UCSD-AML1 (cell line): Measurements from ENCODE around the gene KCNC2.

Source experiments
- DNase-seq: peaks from one replicate; lab custom pipeline; 2025; ENCODE audit not compliant: unreplicated experiment; lab: John Stamatoyannopoulos, UW

KCNC2 gene

DNA sequence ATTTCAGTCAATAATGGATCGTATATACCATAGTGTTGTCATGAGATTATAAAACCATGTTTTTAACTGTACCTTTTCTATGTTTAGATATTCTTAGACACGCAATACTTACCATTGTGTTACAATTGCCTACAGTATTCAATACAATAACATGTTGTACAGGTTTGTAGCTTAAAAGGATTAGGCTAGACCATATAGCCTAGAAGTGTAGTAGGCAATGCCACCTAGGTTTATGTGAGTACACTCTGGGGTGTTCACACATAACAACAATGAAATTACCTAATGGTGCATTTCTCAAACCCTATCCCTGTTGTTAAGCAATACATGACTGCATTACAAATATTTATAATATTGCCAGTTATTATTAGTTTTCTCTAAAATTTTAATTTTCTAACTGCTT lies 144.2 kb downstream of the KCNC2 start:
- no peak for DNase-seq

DNA sequence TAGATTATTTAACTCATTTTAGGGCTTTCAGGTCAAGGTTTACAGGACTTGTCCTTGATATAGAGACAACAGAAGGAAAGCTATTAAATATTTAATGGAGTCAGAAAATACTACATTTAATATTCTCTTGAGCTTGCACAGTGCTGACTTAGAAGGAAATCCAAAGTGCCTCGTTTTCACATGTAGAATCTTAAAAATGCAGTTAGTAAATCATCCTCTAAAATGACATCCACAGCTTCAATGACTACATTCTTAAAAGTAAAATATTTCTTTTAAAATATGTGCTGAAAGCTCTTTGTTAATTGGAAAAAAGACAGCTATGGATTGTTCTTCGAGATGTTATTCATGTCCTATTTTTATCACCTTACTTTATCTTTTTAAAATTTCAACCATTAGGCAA lies 146.9 kb downstream of the KCNC2 start:
- no peak for DNase-seq

DNA sequence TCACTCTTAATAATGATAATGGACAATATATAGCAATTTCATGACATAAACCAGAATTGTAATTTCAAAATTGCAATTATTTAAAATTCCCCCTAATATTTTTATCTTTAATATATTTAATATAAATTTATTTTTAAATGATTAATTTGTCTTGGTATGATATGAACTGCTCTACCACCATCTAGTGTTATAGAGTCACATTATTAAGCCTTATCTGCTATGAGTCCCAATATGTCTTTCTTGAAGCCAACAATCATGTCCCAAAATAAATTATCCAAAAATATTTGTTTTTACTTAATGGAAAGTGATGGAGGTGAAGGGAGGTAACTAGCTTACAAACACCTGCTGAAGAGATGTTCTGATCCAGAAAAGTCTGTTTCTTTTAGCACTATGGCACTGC lies 151.4 kb downstream of the KCNC2 start:
- no peak for DNase-seq

DNA sequence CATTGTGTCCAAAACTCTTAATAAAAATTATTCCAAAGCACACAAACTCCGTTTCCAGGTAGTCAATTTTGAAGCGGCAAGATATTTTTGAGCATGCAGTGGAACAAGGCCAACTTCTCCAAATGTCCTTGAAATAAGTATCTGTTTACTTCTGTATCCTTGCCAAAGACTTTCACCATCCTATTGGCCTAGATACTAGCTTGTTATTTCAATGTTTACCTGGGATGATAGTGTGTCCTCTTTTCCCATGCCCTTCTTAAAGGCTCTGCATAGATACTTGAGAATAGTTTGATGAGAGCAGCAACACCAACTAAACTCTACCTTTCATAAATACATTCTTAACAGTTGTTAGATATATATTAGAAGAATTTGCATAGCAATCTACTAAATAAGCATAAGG lies 160.9 kb downstream of the KCNC2 start:
- no peak for DNase-seq

DNA sequence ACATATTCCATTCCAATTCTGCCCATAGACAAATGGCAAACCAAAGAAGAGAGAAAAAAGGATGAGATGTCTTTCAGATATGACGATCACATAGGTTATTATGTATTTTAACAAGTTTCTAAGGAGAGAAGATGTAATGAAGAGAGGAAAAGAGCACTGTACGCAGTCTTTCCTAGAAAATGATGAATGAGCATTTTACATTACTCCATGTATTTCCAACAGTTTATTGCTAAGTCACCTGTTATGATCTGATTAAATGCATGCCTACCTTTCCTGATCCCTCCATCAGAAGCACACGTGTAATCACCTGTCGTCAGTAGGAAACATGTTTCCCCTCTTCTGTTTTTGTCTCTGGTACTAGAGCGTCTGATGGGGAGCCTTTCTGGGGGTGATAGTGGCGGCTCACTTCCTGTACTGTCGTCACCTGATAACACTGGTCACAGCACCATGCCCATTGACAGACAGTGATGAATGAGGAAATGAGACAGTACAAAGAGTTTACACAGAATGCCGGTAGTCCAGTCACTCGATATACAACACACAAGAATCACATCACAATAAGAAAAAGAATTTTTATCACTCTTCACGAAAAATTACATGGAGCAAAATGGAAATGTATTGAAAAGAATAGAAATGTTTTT lies 161.6 kb downstream of the KCNC2 start:
- DNase-seq: no peak

DNA sequence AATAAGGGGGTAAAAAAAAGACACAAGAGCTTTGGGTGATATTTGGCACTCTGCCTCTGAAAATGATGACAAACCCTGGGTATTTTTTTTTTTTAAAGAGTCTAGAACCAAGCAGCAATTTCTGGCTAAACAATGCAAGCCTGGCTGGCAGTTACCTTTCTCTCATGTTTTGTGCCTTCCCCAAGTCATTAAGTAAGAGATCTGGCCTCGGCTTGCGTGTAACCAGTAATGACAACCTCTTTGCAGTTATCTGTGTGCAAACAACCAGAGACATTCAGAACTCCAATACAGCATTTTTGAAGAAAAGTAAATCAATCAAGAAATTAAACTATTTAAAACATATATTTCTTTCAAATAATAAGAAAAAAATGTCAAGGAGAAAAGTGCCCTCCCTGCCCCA lies 167.5 kb downstream of the KCNC2 start:
- no peak for DNase-seq

DNA sequence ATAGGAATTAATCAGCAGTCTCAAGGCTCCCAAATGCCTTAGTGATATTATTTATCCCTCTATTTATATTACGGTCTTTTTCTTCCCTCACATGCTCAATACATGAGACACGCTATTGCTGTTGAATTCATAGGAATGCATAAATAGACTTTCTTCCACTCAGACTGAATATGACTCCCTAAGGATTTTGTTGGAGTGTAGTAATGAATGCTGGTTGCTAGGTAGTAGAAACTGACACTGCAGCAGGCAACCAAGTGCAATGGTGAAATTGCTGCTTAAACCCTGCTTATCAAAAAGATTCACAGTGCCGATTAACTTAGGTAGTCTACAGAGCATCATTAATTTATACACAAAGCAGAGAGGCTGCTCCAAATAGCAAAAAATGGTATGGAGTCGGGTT lies 168.2 kb downstream of the KCNC2 start:
- no peak for DNase-seq

DNA sequence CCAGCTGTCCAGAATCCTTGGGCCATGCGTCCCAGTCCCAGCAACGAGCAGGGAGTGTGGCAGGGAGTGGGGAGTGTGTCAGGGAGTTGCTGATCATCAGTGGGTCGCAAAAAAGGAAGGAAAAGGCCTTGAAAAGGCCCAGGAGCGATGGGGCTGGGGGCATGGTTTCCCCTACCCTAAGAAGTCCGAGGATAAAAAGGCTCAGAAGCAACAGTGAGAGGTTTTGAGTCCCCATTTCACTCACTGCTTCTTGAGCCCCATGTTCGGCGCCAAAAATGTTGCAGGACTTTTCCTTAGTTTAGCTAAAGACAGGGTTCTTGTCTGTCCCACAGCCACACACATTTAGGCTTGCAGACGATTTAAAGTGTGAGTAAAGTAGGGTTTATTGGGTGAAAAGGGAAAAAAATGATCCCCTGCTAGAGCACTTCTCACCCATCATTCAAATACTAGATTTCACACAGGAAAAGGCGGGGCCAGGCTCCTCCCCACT lies 189.5 kb downstream of the KCNC2 start:
- no peak for DNase-seq

DNA sequence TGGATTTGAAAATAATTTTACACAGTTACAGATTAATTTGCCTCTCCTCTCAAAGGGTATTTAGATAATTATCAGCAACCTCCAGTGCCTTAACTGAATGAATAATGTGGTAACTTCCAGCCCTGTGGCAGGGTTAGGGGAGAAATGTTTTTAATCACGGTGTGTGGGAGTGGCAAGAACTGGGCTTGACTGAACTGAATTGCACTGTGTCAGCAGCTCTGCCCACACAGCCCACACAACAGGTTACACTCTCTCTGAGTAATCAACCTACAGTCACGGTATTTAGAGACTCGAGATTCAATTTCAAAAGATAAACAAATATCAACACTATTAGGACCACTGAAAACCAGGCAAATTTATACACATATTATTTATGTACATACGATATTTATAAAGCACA lies 198.5 kb downstream of the KCNC2 start:
- DNase-seq: no peak

DNA sequence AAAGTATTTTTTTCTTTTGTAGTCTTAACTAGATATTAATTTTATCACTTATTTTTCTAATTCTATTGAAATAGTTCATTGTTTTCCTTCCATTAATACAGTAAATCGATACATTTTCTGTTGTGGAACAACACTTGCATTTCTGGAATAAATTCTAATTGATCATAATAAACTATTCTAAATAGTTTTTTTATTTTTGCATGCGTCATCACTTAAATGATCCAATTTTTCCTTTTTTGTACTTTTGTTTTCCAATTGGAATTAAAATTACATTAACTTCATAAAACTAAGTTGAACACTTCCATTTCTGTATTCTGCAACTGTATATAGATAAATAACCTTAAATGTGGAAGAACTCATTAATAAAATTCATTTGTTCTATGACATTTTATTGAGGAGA lies 202.5 kb downstream of the KCNC2 start:
- no peak for DNase-seq

DNA sequence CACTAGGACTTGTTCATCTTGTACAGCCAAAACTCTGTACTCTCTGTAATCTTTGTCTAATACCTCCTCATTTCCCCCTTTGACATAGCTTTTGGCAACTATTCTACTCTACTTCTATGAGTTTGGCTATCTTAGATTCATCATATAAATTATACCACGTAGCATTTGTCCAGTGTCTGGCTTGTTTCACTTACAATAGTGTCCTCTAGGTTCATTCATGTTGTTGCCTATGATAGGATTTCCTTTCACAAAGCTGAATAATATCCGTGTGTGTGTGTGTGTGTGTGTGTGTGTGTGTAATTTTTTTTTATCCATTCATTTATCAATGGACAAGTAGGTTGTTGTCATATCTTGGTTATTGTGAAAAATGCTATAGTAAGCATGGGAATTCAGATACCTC lies 209.5 kb downstream of the KCNC2 start:
- DNase-seq: no peak

DNA sequence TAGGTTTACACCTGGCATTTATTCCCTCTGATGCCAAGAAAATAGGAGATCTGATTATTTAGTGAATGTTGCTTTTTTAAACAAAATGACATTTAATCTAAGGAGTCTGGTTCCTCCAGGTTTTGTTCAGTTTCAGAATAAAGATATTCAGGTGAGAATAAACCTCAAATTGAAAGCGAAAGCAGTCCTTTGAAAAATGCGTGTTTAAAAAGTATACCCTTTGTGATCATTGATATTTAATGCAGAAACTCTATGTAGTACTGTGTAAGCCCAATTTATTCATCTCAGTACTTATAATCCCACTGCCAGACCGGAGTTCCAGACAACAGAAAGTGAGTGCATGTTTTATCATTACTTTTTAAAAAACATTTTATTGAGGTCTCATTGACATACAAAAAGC lies 210.2 kb downstream of the KCNC2 start:
- DNase-seq: no peak
